Dermis blood vessel endothelial cell (primary cell): ENCODE measurements around the gene NDUFS3. TPM values are rescaled to one million over a fixed set of nuclear protein-coding genes. Genes with fewer than 3 reads are reported as not detected.
A peak's percentile ranks its signal among the peaks of the same experiment; 100 is the strongest.
"Not testable (repeated sequence)": the region's sequence is repeated elsewhere in the genome, so short reads cannot be mapped to it uniquely, and the experiment has no call there.

Experiments
- DNase-seq: peaks from one replicate; pipeline ENCODE4 v3.0.0; 2010
- total RNA-seq: library from RNA; depleted of rRNA; stranded (reverse); fragments of >200 nt; gene quantifications from 2 replicates; pipeline ENCODE4 v1.2.3, GENCODE V29; 2014

Gene NDUFS3
- total RNA-seq: 57.3 and 101 TPM in 2 replicates

DNA sequence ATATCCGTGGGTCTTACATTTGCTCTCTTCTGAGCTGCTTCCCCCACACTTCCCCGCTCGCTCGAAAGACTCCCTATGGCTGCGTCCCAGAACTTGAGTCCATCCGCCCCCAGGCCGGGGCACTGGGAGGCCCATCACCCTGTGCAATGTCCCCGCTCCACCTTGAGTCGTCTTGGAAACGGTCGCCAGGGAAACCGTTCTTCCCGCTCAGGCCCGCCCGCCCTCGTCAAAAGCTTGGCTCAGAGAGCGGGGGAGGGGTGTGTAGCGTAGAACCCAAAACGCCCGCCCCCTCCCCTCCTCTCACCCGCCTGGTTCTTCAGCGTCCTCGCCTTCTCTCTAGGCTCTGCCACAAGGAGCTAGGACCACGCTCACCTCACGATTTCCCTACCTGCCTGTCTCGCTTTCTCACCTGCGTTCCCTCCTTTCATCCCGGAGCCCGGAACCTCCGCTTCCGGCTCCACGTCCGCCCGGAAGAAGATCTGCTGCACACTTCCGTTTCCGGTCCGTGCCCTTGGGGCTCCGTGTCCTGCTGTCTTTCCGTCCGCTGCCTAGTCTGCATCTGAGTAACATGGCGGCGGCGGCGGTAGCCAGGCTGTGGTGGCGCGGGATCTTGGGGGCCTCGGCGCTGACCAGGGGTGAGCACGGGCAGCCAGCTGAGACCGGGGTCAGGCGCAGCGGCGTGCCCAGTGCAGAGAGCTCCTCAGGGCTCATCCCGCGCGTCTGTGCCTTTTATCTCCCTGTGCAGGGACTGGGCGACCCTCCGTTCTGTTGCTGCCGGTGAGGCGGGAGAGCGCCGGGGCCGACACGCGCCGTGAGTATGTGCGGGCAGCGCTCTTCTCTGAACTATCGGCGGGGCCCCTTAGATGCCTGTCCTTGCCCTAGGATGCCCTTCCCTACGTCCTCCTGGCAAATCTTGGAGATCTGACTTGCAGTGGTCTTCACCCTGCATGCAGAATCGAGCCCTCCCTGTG is at the start of gene NDUFS3, which contains the start of gene KBTBD4:
Gene NDUFS3, plus strand, starts transcription at position 551 of the 971 bp plus-strand sequence. Its CDS starts 18 bp downstream, at position 569.
Gene KBTBD4, minus strand, starts transcription at position 447 of the 971 bp plus-strand sequence. Its CDS starts 19 bp downstream, at position 428.
- peak; percentile 89 for DNase-seq

DNA sequence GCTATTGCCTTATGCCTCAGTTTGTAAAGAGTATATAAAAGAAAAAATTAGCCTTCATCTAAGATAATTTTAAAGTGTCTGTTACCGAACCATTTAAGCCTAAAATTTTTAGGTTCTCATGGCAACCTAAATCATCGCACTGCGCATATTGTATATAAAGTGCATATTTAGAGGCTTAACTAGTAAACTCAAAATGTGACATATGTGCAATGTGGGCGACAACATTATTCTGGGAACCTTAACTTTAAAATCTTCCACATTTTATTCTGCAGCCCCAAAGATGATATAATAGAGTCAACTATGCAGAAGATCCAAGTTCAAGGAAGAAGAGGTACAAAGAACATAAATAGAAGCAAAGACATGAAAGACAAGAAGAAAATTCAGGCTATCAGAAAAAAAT is 48.9 kb upstream of the NDUFS3 start:
- DNase-seq: no peak

DNA sequence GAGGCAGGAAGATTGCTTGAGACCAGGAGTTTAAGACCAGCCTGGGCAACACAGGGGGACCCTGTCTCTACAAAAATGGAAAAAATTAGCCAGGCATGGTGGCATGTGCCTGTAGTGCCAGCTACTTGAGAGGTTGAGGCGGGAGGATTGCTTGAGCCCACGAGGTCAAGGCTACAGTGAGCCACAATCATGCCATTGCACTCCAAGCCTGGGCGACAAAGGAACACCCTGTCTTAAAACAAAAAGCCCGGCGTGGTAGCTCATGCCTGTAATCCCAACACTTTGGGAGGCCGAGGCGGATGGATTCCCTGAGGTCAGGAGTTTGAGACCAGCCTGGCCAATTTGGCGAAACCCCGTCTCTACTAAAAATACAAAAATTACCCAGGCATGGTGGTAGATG is 48.2 kb upstream of the NDUFS3 start:
- DNase-seq: not testable (repeated sequence)

DNA sequence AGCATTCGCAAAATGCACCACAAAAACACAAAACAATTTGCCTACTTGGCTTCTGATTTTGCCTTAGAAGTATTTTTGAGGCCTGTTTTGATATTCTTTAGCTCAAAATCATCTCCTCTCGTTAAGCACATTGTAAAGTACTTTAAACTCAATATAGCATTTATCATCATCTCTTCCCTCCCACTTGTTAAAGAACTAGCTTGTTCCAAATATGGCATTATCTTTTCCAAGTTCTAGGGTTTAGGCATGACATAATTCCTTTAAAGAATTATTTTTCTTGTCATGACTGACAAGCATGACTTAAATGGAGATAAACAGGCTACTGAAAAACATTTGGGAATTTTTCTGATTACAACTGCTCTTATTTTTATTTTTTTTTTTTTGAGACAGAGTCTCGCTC is 47.2 kb upstream of the NDUFS3 start:
- no peak for DNase-seq

DNA sequence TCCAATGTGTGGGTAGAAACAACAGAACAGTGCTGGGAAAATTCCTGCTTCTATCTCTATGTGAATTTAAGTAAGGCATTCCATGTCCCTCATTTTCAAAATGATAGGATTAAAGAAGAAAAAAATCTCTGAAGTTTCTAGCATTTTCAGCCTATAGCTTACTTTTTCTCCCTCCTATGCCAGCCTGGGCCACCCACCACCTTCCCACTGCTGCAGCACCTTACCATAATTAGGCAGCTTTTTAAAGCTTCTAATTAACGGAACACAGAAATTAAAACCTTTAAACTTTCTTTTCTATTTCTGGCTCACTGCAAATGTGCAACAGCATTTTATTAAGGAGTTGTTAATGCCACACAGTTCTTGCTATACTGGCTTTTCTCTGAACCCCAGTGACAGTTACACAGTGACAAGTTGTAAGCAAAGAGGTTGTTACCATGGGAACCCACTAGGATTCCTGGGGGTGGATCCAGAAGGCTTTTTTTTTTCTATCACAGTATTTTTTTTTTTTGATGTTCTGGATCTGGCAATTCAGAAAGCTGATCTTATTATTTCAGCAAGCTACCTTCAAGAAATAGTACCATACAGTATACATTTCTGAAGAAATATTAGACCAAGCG is 46.2 kb upstream of the NDUFS3 start:
- DNase-seq: no peak

DNA sequence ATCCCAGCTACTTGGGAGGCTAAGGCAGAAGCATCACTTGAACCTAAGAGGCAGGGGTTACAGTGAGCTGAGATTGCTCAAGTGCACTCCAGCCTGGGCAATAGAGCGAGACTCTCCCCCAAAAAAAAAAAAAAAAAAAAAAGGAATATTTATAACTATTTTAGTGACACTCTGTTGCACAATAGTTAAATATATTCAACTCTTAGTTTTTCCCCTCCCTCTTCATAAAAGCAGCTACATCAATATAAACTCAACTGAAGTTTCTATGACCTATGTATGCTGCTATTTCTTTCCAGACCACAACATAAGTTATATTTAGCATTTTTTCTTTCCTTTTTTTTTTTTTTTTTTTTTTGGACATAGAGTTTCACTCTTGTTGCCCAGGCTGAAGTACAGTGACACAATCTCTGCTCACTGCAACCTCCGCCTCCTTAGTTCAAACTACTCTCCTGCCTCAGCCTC is 45.2 kb upstream of the NDUFS3 start:
- no peak for DNase-seq

DNA sequence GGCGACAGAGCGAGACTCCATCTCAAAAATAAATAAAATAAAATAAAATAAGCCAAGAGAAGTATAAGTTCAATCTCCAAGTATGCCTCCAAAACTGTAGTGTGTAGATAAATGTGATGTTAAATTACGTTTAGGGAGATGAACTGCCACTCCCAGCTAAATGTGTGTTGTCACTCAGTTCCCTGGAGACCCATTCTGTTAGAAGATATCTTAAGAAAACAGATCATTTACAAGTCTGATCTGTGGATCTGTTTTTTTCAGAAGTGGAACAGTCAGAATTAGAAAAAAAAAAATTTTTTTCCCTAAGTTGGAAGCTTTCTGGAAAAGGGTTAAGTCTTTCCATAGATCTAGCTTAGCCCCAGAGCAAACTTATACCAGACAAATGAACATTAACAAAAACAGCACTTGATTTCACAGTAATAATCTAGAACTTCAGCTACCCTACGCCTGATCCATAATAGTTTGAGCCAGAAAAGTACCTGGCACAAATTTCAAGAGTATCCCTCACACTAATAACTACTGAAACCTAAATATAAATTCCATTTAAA is 44.1 kb upstream of the NDUFS3 start:
- no peak for DNase-seq

DNA sequence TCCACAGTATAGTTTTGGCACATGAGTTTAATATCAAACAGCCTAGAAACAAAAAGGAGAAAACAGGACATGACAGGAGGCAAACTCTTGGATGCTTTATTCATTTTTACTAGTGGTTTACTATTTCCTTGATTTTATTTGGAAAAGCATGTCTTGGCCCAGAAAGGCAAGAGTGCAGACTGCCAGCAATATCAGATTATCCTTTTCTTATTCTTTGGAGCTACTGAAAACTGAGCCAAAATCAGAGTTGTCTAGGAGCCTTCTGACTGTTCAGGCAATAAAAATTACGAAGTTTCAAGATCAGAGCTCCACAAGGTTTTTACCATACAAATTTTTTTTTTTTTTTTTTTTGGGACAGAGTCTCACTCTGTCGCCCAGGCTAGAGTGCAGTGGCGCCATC is 42.0 kb upstream of the NDUFS3 start:
- no peak for DNase-seq

DNA sequence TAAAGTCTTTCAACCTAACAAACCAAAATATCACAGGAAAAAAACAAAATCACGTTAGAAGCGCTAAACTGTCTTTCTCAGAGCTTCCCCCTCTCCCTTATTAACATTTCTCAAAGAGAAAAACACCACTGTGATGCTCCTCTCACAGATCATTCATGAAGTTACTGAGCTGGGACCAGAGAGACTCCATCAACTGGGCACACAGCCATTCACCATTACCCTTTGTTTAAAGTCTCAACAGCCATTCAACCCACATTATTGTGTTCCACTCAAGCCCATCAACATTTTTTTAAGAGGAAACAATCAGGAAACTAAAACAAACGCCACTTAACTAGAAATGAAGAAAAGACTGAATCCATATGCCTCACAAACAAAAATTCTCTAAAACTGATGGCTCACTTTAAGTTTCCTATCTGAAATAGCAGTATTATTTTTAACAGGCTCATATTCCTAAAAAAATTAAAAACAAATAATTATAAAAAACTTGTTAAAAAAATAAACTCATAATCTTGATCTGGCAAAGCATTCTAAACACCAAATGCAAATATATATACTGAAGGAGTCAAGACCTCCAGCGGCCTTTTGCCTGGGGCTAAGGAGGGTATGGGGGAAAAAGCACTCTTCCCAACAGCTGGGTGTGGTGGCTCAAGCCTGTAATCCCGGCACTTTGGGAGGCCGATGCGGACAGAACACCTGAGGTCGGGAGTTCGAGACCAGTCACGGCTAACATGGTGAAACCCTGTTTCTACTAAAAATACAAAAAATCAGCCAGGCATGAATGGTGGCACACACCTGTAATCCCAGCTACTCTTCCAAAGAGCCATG is 39.9 kb upstream of the NDUFS3 start:
- peak; percentile 85 for DNase-seq

DNA sequence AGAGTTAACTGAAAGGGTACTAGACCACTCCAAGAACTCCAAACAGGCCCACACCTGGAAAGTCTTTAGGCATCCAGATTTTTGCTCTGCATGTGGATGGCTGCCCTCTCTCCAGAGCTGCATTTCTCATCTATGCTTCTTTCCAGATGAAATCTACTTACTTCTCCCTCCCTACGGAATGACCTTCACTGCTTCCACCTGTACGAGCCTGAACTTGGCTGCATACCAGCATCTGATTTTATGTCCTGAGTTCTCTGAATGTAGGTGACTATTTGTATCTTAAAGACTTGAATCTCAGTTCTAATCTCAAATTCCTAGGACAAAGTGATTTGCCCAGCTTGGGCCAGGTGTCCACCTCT is 39.2 kb upstream of the NDUFS3 start:
- no peak for DNase-seq

DNA sequence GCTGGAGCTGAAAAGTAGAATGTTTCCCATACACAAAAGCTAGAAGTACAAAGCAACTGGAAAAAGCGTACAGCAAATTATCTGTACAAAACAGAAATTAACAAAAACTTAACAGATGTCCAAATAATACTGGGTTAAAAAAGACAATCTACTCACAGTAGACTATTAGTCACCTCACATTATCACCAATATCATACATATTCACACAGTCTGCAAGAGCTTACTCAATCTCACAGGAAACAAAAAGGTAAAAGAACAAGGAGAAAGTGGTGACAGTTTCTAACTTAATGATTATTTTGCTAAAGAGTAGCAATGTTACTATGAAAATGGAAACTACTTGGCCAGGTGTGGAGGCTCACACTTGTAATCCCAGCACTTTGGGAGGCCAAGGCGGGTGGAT is 37.8 kb upstream of the NDUFS3 start:
- DNase-seq: no peak

DNA sequence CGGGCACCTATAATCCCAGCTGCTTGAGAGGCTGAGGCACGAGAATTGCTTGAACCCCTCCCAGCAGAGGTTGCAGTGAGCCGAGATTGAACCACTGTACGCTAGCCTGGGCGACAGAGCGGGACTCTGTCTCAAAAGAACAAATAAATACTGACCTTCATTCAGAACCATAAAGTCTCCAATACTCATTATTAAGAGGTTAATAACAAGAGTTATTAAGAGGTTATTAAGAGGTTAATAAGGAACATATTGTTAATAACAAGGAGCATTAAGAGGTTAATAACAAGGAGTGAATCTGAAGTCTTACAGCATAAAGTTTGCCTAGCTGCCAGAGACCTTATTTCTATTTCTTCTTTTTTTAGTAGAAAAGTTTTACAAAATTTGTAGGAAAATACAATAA is 33.6 kb upstream of the NDUFS3 start:
- no peak for DNase-seq

DNA sequence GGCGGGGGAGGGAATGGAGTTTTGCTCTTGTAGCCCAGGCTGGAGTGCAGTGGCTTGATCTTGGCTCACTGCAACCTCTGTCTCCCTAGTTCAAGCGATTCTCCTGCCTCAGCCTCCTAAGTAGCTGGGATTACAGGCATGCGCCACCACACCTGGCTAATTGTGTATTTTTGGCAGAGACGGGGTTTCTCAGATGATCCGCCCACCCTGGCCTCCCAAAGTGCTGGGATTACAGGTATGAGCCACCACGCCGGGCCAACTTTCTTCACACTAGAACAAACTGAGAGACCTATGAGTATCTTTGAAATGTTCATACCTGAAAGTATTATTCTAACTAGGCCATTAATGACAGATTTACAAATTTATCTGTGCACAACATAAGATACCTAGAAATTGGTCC is 32.6 kb upstream of the NDUFS3 start:
- DNase-seq: not testable (repeated sequence)

DNA sequence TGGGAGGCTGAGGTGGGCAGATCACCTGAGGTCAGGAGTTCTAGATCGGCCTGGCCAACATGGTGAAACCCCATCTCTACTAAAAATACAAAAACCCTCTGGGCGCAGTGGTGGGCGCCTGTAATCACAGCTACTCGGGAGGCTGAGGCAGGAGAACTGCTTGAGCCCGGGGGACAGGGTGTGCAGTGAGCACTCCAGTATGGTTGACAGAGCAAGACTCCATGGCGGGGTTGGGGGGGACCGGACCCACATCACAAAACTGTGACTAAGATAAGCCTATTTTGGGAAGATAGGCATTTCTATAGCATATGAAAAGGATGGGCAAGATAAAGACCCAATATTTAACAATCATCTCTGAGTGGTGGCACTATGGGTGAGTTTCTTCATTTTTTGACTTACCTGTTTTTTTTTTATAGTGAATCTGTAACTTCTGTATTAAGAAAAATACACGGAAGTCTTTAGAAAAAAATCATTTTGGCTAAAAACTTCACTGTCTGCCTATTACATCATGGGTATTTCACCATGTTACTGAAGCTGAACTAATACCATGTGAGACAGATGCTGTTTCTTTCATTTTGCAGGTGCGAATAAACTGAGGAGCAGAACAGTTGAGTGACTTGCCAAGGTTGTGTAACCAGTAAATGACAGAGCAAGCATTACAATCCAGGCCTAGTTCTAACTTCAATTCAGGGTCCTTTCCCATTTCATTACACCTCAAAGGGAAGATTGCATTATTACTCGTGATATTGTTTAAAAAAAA is 28.4 kb upstream of the NDUFS3 start:
- DNase-seq: no peak

DNA sequence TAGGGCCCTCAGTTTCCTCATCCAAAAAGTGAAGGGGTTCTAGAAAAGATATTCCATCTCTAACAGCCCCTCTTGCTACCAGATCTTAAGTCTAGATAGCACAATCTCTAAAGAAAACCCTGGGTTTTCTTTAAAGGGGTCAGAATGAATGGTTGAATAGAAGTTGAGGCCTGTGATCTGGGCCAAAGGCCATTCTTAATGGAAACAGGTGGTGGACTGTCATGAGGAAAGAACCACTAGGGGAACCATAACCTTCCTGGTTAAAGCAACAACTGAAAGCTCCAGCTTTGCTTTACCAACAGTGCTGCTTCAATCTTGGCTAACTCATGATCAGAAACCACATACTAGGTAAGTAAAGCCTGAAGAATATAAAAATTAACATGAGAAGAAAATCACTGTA is 27.8 kb upstream of the NDUFS3 start:
- DNase-seq: peak; percentile 60

DNA sequence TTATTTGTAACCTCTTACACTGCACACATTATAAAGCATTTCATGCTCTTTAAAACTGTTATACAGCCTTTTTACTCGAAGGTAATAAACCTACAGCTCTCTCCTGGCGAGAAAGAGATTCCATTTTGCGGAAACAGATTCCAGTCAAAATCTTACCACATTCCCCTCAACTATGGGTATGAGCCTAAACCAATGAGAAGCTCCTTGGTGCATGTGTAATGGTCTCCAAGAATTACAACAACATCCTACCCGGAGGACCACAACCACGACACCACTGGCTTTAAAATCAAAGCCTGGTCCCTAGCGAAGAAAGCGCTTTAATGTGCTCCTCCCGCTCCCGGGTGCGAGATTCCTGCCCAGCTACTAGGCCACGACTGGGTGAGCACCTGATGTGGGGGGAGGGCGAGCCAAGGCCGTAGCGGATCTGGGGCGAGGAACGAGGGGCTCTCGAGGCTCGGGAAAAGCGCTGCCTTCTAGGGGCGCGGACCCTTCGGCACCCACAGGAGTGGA is 26.8 kb upstream of the NDUFS3 start:
- peak; percentile 44 for DNase-seq

DNA sequence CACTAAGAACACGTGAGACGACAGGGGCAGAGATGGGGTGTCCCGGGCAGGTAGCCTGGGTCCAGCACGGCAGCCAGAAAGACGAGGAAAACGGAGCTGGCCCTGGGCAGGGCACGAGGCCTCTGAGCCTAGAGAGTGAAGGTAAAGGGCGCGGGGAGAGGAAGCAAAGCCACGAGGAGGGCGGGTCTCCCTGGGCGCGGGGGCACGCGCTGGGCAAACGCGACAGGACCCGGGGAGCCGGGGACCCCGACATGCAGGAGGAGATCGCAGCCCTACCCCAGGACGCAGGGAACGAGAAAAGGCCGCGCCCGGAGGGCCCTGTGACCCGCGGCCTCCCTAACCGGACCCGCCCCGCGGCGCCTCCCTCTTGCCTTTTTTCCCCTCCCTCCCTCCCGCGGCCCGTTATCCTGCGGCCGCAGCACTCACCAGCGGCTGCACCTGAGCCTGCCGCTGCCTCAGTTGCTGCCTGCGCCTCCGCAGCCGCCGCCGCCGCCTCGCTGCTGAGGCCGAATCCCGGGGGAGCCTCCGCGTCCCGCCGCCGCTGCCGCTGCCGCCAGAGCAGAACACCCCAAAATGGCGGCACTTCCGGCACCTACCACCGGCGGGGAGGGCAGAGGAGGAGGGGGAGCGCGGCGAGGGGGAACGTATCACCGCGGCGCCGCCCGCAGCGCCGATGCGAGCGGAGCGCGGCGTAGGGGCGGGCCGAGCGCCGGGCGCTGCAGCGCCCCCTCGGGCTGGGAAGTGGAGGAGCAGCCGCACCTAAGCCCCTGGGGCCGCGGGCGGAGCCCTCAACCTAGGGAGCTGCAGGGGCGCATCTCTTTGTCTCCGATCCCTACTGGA is 26.1 kb upstream of the NDUFS3 start, which contains the start of gene CELF1:
Gene CELF1, minus strand, starts transcription at position 567 of the 840 bp plus-strand sequence. CDS start 53,609 bp downstream, outside the sequence.
- peak; percentile 93 for DNase-seq

DNA sequence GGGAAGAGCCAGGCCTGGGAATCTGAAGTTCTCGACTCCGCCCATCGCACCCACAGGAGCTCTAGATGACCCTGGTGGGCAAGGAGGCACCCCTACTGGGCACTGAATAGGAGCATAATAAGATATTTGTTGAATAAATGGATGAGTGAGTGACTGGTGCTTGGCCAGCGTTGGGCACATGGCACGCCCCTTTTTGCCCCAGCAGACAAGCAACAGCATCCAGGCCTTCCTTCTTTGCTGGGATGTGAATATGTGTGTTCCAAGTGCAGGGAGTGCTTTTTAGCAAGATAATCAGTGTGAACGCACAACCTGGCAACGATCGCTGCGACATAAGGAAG is 25.5 kb upstream of the NDUFS3 start:
- peak; percentile 67 for DNase-seq

DNA sequence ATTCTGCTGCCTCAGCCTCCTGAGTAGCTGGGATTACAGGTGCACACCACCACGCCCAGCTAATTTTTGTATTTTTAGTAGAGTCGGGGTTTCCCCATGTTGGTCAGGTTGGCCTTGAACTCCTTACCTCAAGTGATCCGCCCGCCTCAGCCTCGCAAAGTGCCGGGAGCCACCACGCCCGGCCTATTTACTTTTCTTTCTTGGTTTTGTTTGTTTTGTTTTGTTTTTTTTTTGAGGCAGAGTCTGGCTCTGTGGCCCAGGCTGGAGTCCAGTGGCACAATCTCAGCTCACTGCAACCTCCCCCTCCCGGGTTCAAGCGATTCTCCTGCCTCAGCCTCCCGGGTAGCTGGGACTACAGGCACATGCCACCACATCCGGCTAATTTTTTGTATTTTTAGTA is 21.9 kb upstream of the NDUFS3 start:
- DNase-seq: not testable (repeated sequence)

DNA sequence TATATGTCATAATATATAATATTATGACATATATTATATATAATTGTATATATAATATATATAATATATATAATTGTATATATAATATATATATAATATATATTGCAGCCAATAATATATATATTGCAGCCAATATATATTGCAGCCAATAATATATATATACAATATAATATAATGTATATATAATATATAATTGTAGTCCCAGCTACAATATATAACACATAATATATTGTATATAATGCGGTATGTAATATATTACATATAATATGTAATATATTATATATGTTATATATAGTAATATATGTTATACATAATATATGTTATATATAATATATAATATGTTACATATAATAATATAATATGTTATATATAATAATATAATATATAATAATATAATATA is 20.2 kb upstream of the NDUFS3 start:
- no peak for DNase-seq

DNA sequence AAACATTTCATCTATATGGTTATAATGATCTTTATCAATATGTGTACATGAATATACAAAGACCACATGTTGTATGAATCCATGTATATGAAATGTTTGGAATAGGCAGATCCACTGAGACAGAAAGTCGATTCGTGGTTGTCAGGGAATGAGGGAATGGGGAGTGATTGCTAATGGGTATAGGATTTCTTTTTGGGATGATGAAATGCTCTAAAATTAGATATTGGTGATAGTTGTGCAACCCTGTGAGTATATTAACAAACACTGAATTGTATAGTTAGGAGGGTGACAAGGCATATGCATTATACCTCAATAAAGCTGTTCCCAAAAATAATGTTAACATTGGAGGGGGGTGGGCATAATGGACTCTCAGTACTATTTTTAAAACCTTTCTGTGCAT is 18.4 kb upstream of the NDUFS3 start:
- DNase-seq: no peak
